LNCAP (cell line): Measurements from ENCODE around the gene CCSER1.

ENCODE experiments used
- TF ChIP-seq, protein P1 (sequence below): fragments of 450-650 bp; IDR thresholded peaks from 2 replicates; pipeline ENCODE4 v1.5.1; 2017; ENCODE audit warnings: mild to moderate bottlenecking

CCSER1 gene

DNA sequence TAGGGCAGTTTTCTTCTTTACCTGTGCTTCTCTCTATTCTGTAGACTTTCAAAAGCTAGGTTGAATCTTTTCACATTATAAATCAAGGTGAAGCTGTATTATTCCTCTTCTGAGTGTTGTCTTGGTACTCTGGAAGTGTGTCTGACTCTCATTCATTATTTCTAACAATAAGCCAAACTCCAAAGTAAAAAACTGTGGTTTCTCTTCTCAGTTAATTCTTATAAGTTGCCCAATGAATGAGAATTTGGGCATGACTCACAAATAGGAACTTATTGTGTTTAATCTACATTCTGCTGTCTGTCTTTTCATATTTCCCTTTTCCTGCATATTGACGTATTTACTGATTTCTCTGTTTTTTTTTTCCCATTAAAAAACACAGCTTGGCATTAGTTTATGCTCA, 714.5 kb downstream of the CCSER1 start:
- TF ChIP-seq, protein P1, sequence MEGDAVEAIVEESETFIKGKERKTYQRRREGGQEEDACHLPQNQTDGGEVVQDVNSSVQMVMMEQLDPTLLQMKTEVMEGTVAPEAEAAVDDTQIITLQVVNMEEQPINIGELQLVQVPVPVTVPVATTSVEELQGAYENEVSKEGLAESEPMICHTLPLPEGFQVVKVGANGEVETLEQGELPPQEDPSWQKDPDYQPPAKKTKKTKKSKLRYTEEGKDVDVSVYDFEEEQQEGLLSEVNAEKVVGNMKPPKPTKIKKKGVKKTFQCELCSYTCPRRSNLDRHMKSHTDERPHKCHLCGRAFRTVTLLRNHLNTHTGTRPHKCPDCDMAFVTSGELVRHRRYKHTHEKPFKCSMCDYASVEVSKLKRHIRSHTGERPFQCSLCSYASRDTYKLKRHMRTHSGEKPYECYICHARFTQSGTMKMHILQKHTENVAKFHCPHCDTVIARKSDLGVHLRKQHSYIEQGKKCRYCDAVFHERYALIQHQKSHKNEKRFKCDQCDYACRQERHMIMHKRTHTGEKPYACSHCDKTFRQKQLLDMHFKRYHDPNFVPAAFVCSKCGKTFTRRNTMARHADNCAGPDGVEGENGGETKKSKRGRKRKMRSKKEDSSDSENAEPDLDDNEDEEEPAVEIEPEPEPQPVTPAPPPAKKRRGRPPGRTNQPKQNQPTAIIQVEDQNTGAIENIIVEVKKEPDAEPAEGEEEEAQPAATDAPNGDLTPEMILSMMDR, result no peak

- TF ChIP-seq, protein P1, result no peak
Observed at GRCh38 chr4:90842960-90843359, 715.8 kb downstream of the CCSER1 start.

GRCh38 chr4:90844241-90844640, 717.0 kb downstream of the CCSER1 start:
- TF ChIP-seq, protein P1, result no peak

GRCh38 chr4:90845777-90846176, 718.6 kb downstream of the CCSER1 start:
- TF ChIP-seq, protein P1, result no peak

GRCh38 chr4:90852237-90852636, 725.0 kb downstream of the CCSER1 start:
- TF ChIP-seq, protein P1, result no peak

DNA sequence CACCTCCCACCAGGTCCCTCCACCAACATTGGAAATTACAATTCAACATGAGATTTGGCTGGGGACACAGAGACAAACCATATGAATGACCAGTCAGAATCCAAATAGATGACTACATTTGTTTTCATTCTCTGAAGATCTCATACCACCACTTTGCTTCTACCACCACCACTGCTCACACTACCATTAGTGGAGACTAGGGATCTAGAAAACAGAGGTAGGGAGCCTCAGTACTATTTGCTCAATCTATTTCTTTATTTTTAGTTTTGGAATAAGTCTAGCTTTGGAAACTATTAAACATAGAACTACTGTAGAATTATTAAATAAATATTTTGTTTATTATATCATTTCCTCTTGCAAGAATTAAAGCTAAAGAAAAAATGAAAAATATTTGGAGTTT, 727.9 kb downstream of the CCSER1 start:
- TF ChIP-seq, protein P1, result no peak

- TF ChIP-seq, protein P1, result no peak
Observed at GRCh38 chr4:90857081-90857820, 730.1 kb downstream of the CCSER1 start.

DNA sequence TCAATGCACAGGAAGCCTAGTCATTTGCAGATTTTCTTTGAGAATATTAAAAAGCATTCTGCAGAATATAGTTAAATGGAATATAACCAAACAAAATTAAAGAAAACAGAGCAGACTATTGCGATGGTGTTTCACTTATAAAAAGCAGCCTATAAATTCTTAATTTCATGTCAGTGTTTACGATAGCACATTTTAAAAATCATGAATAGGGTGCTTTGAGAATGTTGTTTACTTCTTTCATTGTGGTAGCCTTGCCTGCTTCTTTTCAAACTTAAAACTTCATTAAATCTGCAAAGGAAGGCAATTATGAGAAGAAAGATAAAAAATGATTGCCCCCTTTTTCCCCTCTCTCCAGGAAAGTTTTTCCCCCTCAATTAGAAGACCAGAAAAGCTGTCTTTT, 748.6 kb downstream of the CCSER1 start:
- TF ChIP-seq, protein P1, result no peak
